SU-DHL-6 (cell line): ENCODE results near the gene MITD1.

Source experiments
- H2AFZ ChIP-seq: fragments of 200-600 bp; sonication (generic); 2 replicates; pipeline ENCODE4 v1.6.1; 2014; ENCODE audit warnings: low read depth, mild to moderate bottlenecking, moderate library complexity, mixed read lengths, antibody characterized with exemption, low read length; ENCODE audit not compliant: severe bottlenecking
- H3F3A ChIP-seq: fragments of 200-600 bp; shearing (Covaris generic); 2 replicates; pipeline ENCODE4 v1.6.0; 2016; ENCODE audit warnings: antibody characterized with exemption, mild to moderate bottlenecking; ENCODE audit not compliant: insufficient read depth
- H3K27ac ChIP-seq: fragments of 200-600 bp; sonication (generic); 2 replicates; pipeline ENCODE4 v1.5.1; 2016; ENCODE audit warnings: low read depth, mild to moderate bottlenecking, low read length, moderate library complexity, mixed read lengths
- H3K27me3 ChIP-seq: fragments of 200-600 bp; sonication (generic), shearing (Covaris generic); 2 replicates; pipeline ENCODE4 v1.6.0; 2014; ENCODE audit warnings: mild to moderate bottlenecking, low read length
- H3K36me3 ChIP-seq: fragments of 200-600 bp; sonication (generic); 2 replicates; pipeline ENCODE4 v1.6.1; 2014; ENCODE audit warnings: mild to moderate bottlenecking, low read length, mixed read lengths
- H3K4me2 ChIP-seq: fragments of 300-600, 200-600 bp; shearing (Covaris generic), sonication (generic); 2 replicates; pipeline ENCODE4 v1.6.0; 2014; ENCODE audit warnings: low read length, low read depth, mild to moderate bottlenecking; ENCODE audit not compliant: poor library complexity, severe bottlenecking
- H3K4me3 ChIP-seq: fragments of 200-600 bp; sonication (generic); 2 replicates; pipeline ENCODE4 v1.5.1; 2014; ENCODE audit warnings: antibody characterized with exemption, low read length, mild to moderate bottlenecking, mixed read lengths; ENCODE audit not compliant: insufficient read depth, poor library complexity, severe bottlenecking
- H3K79me2 ChIP-seq: fragments of 200-600 bp; sonication (generic); 2 replicates; pipeline ENCODE4 v1.6.1; 2014; ENCODE audit warnings: mild to moderate bottlenecking, low read length, moderate library complexity; ENCODE audit not compliant: insufficient read depth
- H3K9ac ChIP-seq: fragments of 200-600 bp; sonication (generic); 2 replicates; pipeline ENCODE4 v1.7.0; 2014; ENCODE audit warnings: mild to moderate bottlenecking, low read length
- H3K9me2 ChIP-seq: fragments of 200-600 bp; sonication (generic); replicated peaks from 2 replicates; pipeline ENCODE4 v1.6.1; 2014; ENCODE audit warnings: low read length; ENCODE audit not compliant: insufficient read depth
- H3K9me3 ChIP-seq: fragments of 200-600 bp; sonication (generic); 2 replicates; pipeline ENCODE4 v1.6.1; 2014; ENCODE audit warnings: low read length, mixed read lengths; ENCODE audit not compliant: insufficient read depth
- H4K20me1 ChIP-seq: fragments of 200-600 bp; sonication (generic); 2 replicates; pipeline ENCODE4 v1.6.1; 2014; ENCODE audit warnings: low read depth, mild to moderate bottlenecking, antibody characterized with exemption, low read length, moderate library complexity, mixed read lengths
- EZH2phosphoT487 ChIP-seq: fragments of 200-600 bp; sonication (generic), shearing (Covaris generic); conservative IDR thresholded peaks from 2 replicates; pipeline ENCODE4 v1.6.1; 2018; ENCODE audit warnings: mild to moderate bottlenecking, antibody characterized with exemption, low read length, moderate library complexity, mixed read lengths
- TF ChIP-seq, protein P1 (sequence below): fragments of 200-600 bp; sonication (generic); IDR thresholded peaks from one replicate; pipeline ENCODE4 v1.5.1; 2017; ENCODE audit warnings: antibody characterized with exemption, mild to moderate bottlenecking, low read length, moderate library complexity; ENCODE audit not compliant: insufficient read depth, poor library complexity, severe bottlenecking

MITD1 gene

GRCh38 chr2:99166218-99166617, 14.6 kb downstream of the MITD1 start:
- Histone ChIP-seq H3K9ac (no peak overlapping the region), H3K36me3 (peaks cover 22% of the 10 kb centered on the region), H3K9me2 (no peaks in the 10 kb centered on the region), H3K4me3 (no peak overlapping the region), H2AFZ (no peak overlapping the region), H3F3A (0 out of 2 replicates have a peak, but pooled peaks cover 3% of the 10 kb centered on the region), H3K79me2 (no peaks in the 10 kb centered on the region), H4K20me1 (no peaks in the 10 kb centered on the region), H3K27me3 (no peaks in the 10 kb centered on the region), H3K27ac (no peak overlapping the region), H3K4me2 (no peak overlapping the region), H3K9me3 (no peaks in the 10 kb centered on the region)
- TF ChIP-seq, protein P1, sequence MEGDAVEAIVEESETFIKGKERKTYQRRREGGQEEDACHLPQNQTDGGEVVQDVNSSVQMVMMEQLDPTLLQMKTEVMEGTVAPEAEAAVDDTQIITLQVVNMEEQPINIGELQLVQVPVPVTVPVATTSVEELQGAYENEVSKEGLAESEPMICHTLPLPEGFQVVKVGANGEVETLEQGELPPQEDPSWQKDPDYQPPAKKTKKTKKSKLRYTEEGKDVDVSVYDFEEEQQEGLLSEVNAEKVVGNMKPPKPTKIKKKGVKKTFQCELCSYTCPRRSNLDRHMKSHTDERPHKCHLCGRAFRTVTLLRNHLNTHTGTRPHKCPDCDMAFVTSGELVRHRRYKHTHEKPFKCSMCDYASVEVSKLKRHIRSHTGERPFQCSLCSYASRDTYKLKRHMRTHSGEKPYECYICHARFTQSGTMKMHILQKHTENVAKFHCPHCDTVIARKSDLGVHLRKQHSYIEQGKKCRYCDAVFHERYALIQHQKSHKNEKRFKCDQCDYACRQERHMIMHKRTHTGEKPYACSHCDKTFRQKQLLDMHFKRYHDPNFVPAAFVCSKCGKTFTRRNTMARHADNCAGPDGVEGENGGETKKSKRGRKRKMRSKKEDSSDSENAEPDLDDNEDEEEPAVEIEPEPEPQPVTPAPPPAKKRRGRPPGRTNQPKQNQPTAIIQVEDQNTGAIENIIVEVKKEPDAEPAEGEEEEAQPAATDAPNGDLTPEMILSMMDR = no peak
- no peak for TF ChIP-seq EZH2phosphoT487

DNA sequence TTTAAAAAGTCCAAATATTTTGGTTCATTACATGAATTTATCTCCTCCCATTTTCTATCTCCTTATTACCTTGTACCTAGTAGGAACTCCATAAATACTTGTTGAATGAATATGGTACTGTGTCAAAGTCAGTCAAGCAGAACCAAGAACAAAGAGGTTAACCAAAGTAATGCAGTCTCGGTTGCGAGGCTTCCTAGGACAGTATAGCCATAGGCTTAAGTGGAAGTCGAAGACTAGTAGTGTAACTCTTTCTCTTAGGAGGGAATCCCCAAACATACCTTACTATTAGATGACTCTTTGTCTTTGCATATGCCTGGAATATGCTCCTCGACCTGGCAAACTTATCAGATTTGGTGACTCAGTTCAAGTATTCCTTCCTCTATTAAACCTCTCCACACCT, 21.3 kb downstream of the MITD1 start:
- no peak overlapping the region for H3K4me3 ChIP-seq
- no peaks in the 10 kb centered on the region for H3K27me3 ChIP-seq
- H3K4me2 ChIP-seq = no peak overlapping the region
- no peak overlapping the region for H2AFZ ChIP-seq
- peaks cover 10% of the 10 kb centered on the region; the same call in 1 of the 2 replicates for H3K79me2 ChIP-seq
- H4K20me1 ChIP-seq = no peaks in the 10 kb centered on the region
- no peak overlapping the region for H3K9ac ChIP-seq
- H3K9me3 ChIP-seq = no peaks in the 10 kb centered on the region
- H3K36me3 ChIP-seq = no peaks in the 10 kb centered on the region
- TF ChIP-seq EZH2phosphoT487 = no peak
- TF ChIP-seq, protein P1 = no peak
- H3K9me2 ChIP-seq = no peaks in the 10 kb centered on the region
- H3F3A ChIP-seq = 0 out of 2 replicates have a peak, but pooled peaks cover 4% of the 10 kb centered on the region
- no peak overlapping the region for H3K27ac ChIP-seq

DNA sequence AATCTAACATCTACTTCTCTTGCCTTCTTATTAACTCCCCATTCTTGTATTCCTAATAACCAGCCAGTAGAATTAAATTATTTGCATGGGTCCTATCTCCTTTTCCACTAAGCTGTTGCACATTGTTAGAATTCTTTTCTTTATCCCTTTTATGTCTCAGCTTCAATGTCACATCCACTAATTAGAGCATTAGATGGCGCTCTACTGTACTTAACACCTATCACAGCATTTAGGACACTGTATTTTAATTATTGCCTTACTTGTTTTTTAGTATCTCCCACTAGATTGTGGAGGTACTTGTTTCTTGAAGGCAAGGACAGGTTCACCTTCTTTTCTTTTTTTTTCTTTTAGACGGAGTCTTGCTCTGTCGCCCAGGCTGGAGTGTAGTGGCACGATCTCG, 22.3 kb downstream of the MITD1 start:
- Histone ChIP-seq H2AFZ (no peak overlapping the region), H3K36me3 (no peaks in the 10 kb centered on the region), H4K20me1 (no peaks in the 10 kb centered on the region), H3K79me2 (peaks cover 20% of the 10 kb centered on the region; the same call in 1 of the 2 replicates), H3K27ac (no peak overlapping the region), H3F3A (0 out of 2 replicates have a peak, but pooled peaks cover 4% of the 10 kb centered on the region), H3K4me3 (no peak overlapping the region), H3K9ac (no peak overlapping the region), H3K9me3 (no peaks in the 10 kb centered on the region), H3K4me2 (no peak overlapping the region), H3K9me2 (no peaks in the 10 kb centered on the region), H3K27me3 (no peaks in the 10 kb centered on the region)
- TF ChIP-seq, protein P1 = no peak
- no peak for TF ChIP-seq EZH2phosphoT487
